H7 (cell line): Measurements from ENCODE around the gene GPC5. TPM values are rescaled to one million over a fixed set of nuclear protein-coding genes. Genes with fewer than 3 reads are reported as not detected.
A peak's percentile ranks its signal among the peaks of the same experiment; 100 is the strongest.

ENCODE experiments used
- DNase-seq: peaks from one replicate; pipeline ENCODE4 v3.0.0; 2012
- H3K27me3 ChIP-seq: 2 replicates; pipeline ENCODE4 v1.6.0; 2011; ENCODE audit warnings: mild to moderate bottlenecking, low read length; ENCODE audit not compliant: control insufficient read depth, insufficient read depth
- H3K36me3 ChIP-seq: replicated peaks from 2 replicates; pipeline ENCODE4 v1.5.1; 2011; ENCODE audit warnings: low read length; ENCODE audit not compliant: control insufficient read depth, insufficient read depth
- H3K4me3 ChIP-seq: 2 replicates; pipeline ENCODE4 v1.5.1; 2011; ENCODE audit warnings: low read depth, mild to moderate bottlenecking, control low read depth, low read length, moderate library complexity; ENCODE audit not compliant: insufficient read depth
- total RNA-seq: library from RNA; depleted of rRNA; stranded (reverse); fragments of >200 nt; shearing (Covaris generic); gene quantifications from 2 replicates; pipeline ENCODE4 v1.2.3, GENCODE V29; 2014

Gene GPC5
- total RNA-seq, 1 experiment from 2014 or later: 0.07 TPM

DNA sequence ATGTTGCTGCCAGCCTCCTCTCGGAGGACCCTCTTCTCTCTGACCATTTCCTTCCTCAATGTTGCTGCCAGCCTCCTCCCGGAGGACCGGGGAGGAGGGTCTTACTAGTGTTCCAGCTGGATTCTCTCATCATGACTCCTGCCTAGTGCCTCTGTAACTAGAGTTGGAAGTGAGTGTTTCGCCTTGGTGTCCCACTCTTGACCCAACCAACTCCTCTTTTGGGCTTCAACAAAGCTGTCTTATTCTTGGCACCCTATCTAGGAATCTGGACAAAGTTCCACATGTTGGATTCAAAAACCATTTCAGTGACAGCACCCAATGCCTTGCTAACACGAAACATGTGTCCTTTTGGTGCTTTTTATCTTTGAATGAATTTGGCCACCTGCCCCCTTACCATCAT, 165.4 kb downstream of the GPC5 start:
- Histone ChIP-seq H3K27me3 (no peaks in the 10 kb centered on the region), H3K4me3 (no peak overlapping the region), H3K36me3 (no peaks in the 10 kb centered on the region)
- no peak for DNase-seq

- H3K27me3 ChIP-seq: no peaks in the 10 kb centered on the region
- no peak for DNase-seq
- H3K36me3 ChIP-seq: no peaks in the 10 kb centered on the region
- no peak overlapping the region for H3K4me3 ChIP-seq
Measured at GRCh38 chr13:91564396-91564795, 166.0 kb downstream of the GPC5 start.

DNA sequence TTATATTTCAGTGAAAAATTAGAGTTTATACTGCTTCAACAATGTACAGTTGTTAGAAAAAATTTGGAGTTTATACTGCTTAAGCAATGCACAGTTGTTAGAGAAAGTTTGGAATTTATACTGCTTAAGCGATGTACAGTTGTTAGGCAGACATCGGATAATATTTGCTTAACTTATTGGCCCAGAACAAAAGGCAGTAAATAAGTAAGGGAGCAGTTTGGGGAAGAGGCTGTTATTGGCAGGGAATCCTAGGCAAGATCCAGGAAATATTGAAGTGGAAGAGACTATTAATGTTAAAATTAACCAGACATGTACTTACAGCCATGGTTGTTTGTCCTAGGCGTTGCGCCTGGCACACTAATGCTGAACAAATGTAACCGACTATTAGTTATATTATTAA, 166.9 kb downstream of the GPC5 start:
- H3K4me3 ChIP-seq: no peak overlapping the region
- DNase-seq: no peak
- no peaks in the 10 kb centered on the region for H3K36me3 ChIP-seq
- no peaks in the 10 kb centered on the region for H3K27me3 ChIP-seq

- no peak for DNase-seq
- no peak overlapping the region for H3K4me3 ChIP-seq
- H3K27me3 ChIP-seq: no peaks in the 10 kb centered on the region
- H3K36me3 ChIP-seq: no peaks in the 10 kb centered on the region
Measured at GRCh38 chr13:91567485-91568207, 169.2 kb downstream of the GPC5 start.

- no peaks in the 10 kb centered on the region for H3K27me3 ChIP-seq
- no peaks in the 10 kb centered on the region for H3K36me3 ChIP-seq
- no peak overlapping the region for H3K4me3 ChIP-seq
- DNase-seq: no peak
Measured at GRCh38 chr13:91571681-91572080, 173.3 kb downstream of the GPC5 start.

DNA sequence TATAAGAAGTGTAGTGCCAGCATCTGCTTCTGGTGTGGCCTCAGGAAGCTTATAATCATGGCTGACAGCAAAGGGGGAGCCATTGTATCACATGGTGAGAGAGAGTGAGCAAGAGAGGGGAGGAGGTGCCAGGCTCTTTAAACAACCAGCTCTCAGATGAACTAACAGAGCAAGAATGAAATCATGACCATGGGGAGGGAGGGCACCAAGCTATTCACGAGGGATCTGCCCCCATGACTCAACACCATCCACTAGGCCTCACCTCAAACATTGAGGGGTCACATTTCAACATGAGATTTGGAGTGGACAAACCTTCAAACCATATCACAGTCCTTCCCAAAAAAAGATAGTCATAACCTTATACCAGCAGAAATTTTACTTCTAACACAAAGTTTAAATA, 174.0 kb downstream of the GPC5 start:
- H3K4me3 ChIP-seq: no peak overlapping the region
- H3K36me3 ChIP-seq: no peaks in the 10 kb centered on the region
- no peak for DNase-seq
- H3K27me3 ChIP-seq: no peaks in the 10 kb centered on the region

DNA sequence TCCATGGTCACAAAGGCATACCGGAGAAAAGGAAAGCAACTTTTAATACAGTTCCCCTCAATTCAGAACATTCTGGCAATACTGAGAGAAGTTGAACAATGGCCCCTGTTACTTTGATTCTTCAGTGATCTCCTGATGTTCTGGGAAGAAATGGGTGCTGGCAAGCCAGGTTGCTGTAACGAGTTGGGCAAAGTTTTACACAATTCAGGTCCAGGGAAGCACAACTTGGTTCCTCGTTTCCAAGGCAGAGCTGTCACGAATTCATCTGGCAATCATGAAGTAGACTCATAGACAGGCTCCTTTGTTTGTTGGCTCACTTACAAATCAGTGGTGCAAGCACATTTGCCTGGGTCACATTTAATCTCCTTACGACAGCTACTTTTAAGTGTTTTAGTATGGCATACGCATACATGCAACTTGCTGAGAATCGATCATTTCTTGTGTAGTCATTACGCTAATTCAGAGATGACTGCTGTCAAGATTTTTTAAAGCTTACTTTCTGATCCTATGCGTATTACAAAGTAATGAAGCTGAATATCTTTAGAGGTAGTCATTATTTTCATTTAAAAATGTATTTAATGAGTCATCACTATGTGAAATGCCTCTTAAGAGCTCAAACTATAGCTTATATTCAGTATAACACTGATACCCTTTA, 174.7 kb downstream of the GPC5 start:
- no peak for DNase-seq
- Histone ChIP-seq H3K27me3 (no peaks in the 10 kb centered on the region), H3K36me3 (no peaks in the 10 kb centered on the region), H3K4me3 (no peak overlapping the region)

- no peak for DNase-seq
- Histone ChIP-seq H3K27me3 (no peaks in the 10 kb centered on the region), H3K36me3 (no peaks in the 10 kb centered on the region), H3K4me3 (no peak overlapping the region)
Measured at GRCh38 chr13:91574766-91575165, 176.3 kb downstream of the GPC5 start.

DNA sequence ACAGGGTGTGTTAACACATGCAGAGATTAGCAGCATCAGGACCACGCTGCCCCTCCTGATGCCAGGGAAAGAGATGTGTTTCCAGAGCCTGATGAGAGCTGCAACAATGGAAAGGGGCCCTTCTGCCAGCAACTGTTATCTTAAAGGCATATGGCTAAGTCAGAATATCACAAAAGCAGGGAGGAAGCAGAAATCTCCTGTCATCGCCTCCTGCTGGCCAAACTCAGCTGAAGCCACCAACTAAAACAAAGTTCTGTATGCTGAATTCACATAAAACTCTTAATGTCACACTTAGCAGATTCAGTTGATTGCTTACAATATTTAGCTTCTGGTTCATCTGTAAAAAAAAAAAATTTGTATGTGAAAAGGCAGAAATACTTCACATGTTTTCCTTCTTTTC, 178.2 kb downstream of the GPC5 start:
- no peaks in the 10 kb centered on the region for H3K27me3 ChIP-seq
- no peaks in the 10 kb centered on the region for H3K36me3 ChIP-seq
- no peak overlapping the region for H3K4me3 ChIP-seq
- peak; percentile 8 for DNase-seq

GRCh38 chr13:91579320-91579719, 180.9 kb downstream of the GPC5 start:
- Histone ChIP-seq H3K36me3 (no peaks in the 10 kb centered on the region), H3K27me3 (no peaks in the 10 kb centered on the region), H3K4me3 (no peak overlapping the region)
- DNase-seq: no peak

GRCh38 chr13:91580749-91581148, 182.3 kb downstream of the GPC5 start:
- DNase-seq: no peak
- Histone ChIP-seq H3K4me3 (no peak overlapping the region), H3K36me3 (no peaks in the 10 kb centered on the region), H3K27me3 (no peaks in the 10 kb centered on the region)

DNA sequence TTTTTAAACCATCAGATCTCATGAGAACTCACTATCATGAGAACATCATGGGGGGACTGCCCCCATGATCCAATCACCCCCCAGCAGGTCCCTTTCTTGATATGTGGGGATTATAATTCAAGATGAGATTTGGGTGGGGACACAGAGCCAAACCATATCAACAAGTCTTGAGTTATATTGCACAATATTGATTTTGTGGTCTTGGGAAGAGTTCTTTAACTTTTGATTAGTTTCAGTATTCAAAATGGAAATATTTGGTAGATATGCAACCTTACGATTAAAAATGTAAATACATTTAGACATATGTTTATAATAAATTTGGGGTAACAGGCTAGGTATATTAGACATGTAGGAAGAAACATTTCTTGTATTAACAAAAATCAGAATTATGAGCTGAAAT, 188.2 kb downstream of the GPC5 start:
- no peak overlapping the region for H3K4me3 ChIP-seq
- no peaks in the 10 kb centered on the region for H3K27me3 ChIP-seq
- no peaks in the 10 kb centered on the region for H3K36me3 ChIP-seq
- DNase-seq: no peak

DNA sequence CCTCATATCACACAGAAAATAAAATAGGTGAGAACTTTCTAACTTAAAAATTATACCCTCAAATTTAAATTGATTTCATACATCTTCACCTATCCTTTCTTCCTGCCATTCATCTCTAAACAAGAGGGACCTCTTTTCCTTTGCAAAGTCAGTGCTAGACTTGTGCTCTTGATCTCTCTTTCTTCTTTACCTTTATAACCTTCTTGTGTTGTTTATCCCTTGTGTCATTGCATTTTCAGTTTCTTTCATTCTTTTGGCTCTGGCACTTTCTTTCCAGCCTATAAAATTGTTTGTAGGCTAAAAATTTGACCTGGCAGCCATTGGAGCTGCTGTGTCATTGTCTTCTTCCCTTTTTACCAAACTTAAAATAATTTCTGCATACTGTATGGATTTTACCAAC, 190.1 kb downstream of the GPC5 start:
- no peak for DNase-seq
- H3K27me3 ChIP-seq: no peaks in the 10 kb centered on the region
- H3K4me3 ChIP-seq: no peak overlapping the region
- no peaks in the 10 kb centered on the region for H3K36me3 ChIP-seq

DNA sequence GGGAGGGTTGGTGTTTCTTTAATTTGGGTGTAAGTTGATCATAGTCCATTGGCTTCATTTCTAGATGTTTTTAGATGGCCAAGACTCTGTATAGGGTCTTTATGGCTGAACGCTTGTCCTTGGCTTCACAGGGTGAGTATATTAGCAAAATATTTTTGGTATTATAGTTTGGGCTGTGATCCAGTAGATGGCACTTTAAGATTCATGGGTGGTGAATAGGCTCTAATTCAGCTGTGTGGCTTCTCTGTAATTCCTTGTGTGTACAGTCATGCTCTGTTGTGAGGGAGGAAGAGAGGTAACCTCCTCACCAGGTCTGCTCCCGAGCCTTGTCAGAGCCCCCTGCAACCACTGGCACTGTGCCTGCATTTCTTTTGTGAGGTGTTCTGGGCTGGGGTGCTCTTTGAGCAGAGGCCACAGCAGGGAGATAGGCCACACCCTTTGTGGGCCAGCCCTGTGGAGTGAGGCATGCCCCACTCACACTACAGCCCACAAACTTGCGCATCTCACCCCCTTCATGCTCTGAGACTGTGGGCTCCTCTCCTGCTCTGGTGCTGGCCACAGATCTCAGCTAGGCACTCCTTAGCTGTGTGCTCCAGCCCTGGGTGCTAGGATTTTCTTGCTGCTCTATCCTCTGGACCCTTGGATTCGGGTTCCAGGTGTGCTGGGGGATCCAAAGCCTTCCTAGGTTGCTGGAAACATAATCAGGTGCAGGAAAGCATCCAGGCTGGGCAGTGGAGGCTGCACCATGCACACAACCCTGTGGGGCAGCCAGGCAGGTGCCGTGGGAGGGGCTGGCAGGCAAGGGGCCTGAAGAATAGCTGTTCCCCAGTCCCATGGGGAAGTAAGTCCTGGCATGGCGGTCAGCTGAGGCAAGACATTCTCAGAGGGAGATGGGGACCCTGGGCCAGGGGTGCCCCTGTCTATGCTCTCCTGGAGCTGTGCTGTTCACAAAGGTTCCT, 193.9 kb downstream of the GPC5 start:
- DNase-seq: no peak
- Histone ChIP-seq H3K36me3 (no peaks in the 10 kb centered on the region), H3K27me3 (no peaks in the 10 kb centered on the region), H3K4me3 (no peak overlapping the region)

- no peaks in the 10 kb centered on the region for H3K27me3 ChIP-seq
- DNase-seq: no peak
- H3K36me3 ChIP-seq: no peaks in the 10 kb centered on the region
- H3K4me3 ChIP-seq: no peak overlapping the region
Measured at GRCh38 chr13:91593456-91593855, 195.0 kb downstream of the GPC5 start.
